Stimulated activated CD4-positive, alpha-beta T cell treated with anti-CD3 and anti-CD28 coated beads, Interleukin-4, amount 100 ng/mL, for 48 hours (primary cell): ENCODE data around the gene CDK16.
"Not testable (repeated sequence)": the region's sequence is repeated elsewhere in the genome, so short reads cannot be mapped to it uniquely, and the experiment has no call there.

Experiments
- DNase-seq, 2 donors: peaks; one replicate each; pipeline ENCODE4 v3.0.0-alpha.2; 2020; ENCODE audit warnings: low read depth in 2 of 2

CDK16 gene

GRCh38 chrX:47250017-47250347, 31.5 kb downstream of the CDK16 start:
- DNase-seq = no peak

GRCh38 chrX:47257620-47258019, 39.1 kb downstream of the CDK16 start:
- not testable (repeated sequence) for DNase-seq

DNA sequence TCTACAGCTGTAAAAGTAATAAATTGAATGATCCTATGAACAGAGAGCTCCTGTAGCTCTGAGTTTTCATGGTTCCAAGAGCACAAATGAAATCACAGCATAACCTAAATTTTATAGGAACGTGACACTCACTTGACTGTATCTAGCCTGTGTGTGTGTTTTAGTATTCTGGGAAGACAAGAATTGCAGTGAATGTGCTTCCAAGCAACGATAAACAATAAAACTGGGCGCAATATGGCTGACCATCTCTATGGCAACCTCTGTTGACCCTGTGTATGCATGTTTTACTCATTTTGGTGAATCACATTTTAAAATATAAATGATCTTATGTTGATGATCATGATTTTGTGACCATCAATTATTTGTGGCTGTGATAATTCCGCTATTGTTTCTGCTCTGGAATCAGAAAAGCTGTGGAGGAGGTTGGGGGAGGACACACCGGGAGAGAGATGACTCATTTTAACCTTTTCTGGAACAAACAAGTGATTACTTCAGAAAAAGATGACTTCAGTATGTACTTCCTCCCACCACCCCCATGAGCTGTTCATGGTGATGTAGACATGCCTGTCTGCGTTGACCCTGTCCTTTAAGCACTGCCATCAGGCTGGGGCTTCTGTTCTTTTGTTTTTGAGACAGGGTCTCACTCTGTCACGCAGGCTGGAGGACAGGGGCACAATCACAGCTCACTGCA, 46.1 kb downstream of the CDK16 start:
- DNase-seq = no peak

GRCh38 chrX:47266643-47267042, 48.2 kb downstream of the CDK16 start:
- DNase-seq = no peak

- DNase-seq = no peak
Observed at GRCh38 chrX:47272013-47272408, 53.5 kb downstream of the CDK16 start.

- DNase-seq = no peak
Observed at GRCh38 chrX:47273011-47273730, 54.7 kb downstream of the CDK16 start.

DNA sequence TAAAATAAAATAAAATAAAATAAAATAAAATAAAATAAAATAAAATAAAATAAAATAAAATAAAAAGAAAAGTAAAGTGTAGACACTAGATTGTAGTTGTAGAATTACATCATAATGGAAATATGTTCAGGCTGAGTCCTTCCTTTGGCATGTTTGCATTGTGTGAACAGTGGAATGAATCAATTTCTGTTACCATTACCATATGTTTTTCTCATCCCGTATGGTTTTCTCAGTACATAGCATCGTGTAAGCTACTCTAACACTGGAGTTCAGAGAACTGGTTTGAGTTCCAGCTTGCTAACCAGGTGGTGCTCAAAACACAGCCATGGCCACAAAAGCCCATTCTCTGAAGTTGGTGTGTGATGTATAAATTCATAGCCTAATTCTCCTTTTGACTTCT, 60.2 kb downstream of the CDK16 start:
- no peak for DNase-seq
